Left cardiac atrium (tissue), 4 donors: Measurements from ENCODE around the gene FADS3. TPM values are rescaled to one million over a fixed set of nuclear protein-coding genes. Genes with fewer than 3 reads are reported as not detected.
A peak's percentile ranks its signal among the peaks of the same experiment; 100 is the strongest.
"Not testable (repeated sequence)": the region's sequence is repeated elsewhere in the genome, so short reads cannot be mapped to it uniquely, and the experiment has no call there.

Source experiments
- ATAC-seq, 2 donors: fragments of 200-7000 bp; cut with Tn5 transposase; one replicate each; pipeline ENCODE4 v1.9.1; 2020; ENCODE audit warnings: mild to moderate bottlenecking in 2 of 2, moderate library complexity in 2 of 2
- DNase-seq: peaks from one replicate; pipeline ENCODE4 v3.0.0-alpha.2; 2020
- intact Hi-C, 2 donors: fragments of 100-400 bp; cut with DNase I; formaldehyde crosslinking; loops; one replicate each; pipeline versions ENCODE4 v1.14.1 to v1.15.1; 2022 to 2023
- total RNA-seq, 2 donors: library from RNA; stranded (reverse); fragmentation: NEBNext Ultra II Directional; extraction: Animal tissue kit (Norgen Biotek cat#: 25700); gene quantifications; one replicate each; pipeline ENCODE4 v1.2.1, GENCODE V29; 2021
- donor health status: DM: no; HTN: yes; CAD: no.
- donor health status: DM: no; HTN: yes; CAD: no; lungs with severe emphysema.
- donor health status: DM: yes; HTN: yes; CAD: no.
- donor health status: Dilated cardiomyopathy.

Gene FADS3
- total RNA-seq, 2 donors from 2014 or later: 70.5 to 90.6 TPM

GRCh38 chr11:61885784-61886580, 5.4 kb downstream of the FADS3 start:
- intact Hi-C loops: no loop called here
- DNase-seq: no peak
- ATAC-seq: no peak

DNA sequence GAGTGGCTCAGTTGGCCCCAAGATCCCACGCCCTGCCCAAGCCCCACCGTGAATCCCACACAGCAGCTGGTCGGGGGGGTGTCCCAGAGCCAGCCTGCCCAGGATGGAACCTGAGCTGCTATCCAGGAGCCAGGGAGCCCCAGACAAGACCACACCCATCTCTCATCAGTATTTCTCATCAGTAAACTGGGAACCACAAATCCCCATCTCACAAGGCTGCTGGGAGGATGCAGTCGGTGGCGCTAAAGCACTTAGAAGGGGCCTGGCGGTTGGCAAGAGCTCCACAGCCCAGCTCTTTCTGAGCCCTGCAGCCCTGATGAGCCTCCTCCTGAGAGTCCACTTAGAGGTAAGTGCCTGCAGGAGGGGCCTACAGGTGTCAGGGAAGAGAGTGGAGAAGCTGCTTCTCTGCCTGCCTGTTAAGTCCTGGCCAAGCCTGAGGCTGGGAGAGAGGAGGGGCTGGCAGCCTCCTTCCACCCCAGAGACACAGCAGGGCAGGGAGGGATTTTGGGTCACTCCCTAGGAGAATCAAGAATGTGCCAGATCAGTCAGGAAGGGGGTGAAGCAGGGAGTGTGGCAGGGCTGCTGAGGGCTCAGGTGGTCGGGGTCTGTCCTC, 6.1 kb downstream of the FADS3 start:
- ATAC-seq: no peak
- intact Hi-C loops: no loop called here
- DNase-seq: no peak

DNA sequence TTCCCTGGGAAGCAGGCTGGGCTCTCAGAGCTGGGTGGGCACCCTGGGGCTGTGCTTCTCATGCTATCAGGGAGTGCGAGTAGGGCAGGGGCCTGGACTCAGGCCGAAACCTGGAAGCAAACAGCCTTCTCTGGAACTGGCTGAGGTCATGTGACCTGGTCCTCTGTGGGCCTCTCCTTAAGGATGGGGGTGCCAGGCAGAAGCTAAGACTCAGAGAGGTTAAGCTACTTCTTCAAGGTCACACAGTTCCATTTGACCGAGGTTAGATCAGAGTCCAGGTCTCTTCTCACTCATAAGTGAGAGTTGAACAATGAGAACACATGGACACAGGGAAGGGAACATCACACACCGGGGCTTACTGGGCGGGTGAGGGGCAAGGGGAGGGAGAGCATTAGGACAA, 7.4 kb downstream of the FADS3 start:
- no peak for ATAC-seq
- no peak for DNase-seq
- intact Hi-C loops: no loop called here

- intact Hi-C loops: no loop called here
- DNase-seq (no peak), ATAC-seq (no peak)
Observed at GRCh38 chr11:61883327-61883726, 8.0 kb downstream of the FADS3 start.

- DNase-seq (no peak), ATAC-seq (no peak)
- intact Hi-C loops: no loop called here
Observed at GRCh38 chr11:61882879-61883278, 8.5 kb downstream of the FADS3 start.

- intact Hi-C loops, ATAC-seq, DNase-seq: not testable (repeated sequence)
Observed at GRCh38 chr11:61882267-61882666, 9.1 kb downstream of the FADS3 start.

DNA sequence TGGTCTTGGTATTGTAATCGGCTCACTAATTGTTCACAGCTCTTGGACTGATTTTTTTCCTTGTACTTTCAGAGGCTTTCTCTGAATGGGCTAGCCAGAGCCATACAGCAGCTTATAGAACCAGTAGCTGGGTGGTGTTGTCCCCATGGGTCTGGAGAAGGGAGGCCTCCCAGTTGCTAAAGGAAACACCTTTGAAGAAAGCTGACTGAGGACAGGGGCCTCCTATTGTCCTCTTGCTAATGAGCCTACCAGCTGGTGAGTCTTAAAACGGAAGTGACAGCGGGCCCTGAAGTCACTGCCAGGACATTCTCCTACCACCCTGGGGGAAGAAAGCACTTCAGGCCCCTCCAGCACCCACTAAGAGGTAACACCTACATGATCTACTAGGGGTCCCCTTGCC, 9.9 kb downstream of the FADS3 start:
- DNase-seq (no peak), ATAC-seq (peak in 1 of 2 donors; percentile 38)
- intact Hi-C loops: no loop called here

DNA sequence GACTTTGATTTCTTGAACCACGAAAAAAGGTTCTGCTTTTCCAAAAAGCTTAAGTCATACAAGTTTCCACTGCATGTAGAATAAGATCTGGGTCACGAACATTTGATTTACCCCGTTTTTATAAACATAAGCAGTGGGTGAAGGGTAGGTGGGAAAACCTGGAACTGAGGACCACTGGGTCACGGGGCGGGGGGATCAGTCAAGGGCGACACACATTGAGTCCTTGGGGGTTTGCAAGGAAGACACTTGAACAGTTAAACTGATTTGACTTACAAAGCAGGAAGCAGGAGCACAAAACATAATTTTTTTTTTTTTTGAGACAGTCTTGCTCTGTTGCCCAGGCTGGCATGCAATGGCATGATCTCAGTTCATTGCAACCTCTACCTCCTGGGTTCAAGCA, 10.9 kb downstream of the FADS3 start:
- ATAC-seq (no peak), DNase-seq (no peak)
- intact Hi-C loops: no loop called here

GRCh38 chr11:61880031-61880430, 11.3 kb downstream of the FADS3 start:
- ATAC-seq: no peak
- intact Hi-C loops: no loop called here
- DNase-seq: no peak

DNA sequence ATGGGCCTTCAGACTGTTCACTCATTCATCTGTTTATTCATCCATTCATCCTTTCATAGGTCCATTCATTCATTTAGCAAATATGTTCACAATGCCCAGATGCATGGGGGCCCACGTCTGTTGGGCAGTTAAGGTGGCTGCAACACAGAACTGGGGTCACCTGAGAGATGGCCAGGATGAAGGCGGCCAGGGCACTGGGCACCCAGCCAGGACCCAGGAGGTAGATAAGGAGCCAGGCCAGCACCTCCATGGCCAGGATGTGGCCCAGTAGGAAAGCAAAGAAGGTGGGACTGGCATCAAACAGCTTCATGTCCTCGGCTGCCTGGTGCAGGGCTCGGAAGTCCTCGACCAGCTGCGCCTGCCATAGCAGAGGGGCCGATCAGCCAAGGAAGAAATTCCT, 12.2 kb downstream of the FADS3 start:
- ATAC-seq (no peak), DNase-seq (no peak)
- intact Hi-C loops: no loop called here

DNA sequence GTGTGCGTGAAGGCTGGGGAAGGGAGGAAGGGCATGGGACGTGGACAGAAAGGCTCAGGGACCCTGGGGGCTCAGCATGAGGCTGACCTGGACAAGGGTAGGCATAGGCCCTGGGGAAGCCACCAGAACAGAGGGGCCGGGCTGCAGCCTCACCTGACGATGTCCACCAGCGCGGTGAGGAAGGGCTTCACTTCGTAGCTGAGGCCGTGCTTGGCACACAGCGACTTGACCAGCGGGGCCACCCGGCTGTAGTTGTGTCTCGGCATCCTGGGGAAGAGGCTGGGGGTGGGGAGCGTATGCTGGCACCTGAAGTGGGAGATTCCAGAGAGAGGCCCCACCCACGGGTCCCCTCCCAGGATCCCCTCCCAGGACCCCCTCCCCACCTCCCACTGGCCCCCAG, 15.6 kb downstream of the FADS3 start:
- ATAC-seq (no peak), DNase-seq (no peak)
- intact Hi-C loops: no loop called here

- intact Hi-C loops: no loop called here
- ATAC-seq (no peak), DNase-seq (no peak)
Observed at GRCh38 chr11:61874853-61875252, 16.5 kb downstream of the FADS3 start.

GRCh38 chr11:61874377-61874809, 17.0 kb downstream of the FADS3 start:
- intact Hi-C loops: no loop called here
- DNase-seq (no peak), ATAC-seq (peak; percentile 40)

- intact Hi-C loops: no loop called here
- no peak for DNase-seq
- ATAC-seq: peak; percentile 1 to 28
Observed at GRCh38 chr11:61873588-61874376, 17.6 kb downstream of the FADS3 start.

DNA sequence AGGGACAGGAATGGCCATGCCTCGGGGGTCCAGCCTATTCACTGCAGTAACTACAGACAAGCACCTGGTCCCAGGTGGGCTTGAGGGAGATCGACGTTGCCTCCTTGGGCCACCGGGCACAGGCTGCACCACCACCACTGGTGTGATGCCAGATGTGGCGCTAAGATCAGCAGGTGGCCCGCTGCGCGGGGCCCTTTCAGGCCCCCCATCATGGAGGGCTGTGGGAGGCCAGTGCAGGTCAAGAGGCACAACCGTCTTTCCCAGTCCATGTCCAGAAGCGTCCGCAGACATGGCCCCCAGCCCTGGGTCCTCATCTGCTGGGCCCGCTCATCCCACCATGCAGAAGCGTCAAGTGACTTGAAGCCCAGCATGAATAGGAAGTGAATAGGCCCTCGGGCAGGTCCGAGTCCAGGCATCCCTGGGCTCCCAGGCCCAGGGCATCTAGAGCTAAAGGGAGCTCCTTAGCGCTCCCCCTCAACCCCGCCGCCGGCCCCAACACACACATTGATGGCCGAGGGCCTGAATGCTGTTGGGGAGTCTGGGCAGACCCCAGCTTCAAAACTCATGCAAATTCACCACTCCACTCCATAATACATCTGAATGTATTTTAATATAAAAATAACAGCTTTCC, 18.3 kb downstream of the FADS3 start:
- ATAC-seq (no peak), DNase-seq (no peak)
- intact Hi-C loops: no loop called here

DNA sequence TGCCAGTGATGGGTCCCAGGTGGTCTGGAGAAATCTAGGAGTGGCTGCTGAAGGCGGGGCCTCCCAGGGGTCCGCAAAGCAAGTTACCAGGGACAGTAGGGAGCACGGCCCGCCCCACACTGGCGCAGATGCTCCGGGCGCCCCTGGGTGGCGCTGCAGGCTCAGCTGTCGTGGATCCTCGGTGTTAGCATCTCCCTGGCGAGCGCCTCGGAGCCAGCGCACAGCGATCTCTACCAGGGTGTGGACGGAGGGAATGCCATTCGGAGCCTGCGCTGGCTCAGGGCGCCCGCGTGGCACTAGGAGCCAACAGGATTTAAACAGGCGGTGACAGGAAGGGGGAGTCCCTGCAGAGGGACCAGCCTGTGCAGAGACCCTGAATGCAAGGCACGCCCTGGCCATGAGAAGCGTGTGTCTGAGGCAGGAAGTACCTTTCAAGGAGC, 20.2 kb downstream of the FADS3 start:
- DNase-seq (peak; percentile 86), ATAC-seq (peak; percentile 84 to 88)
- intact Hi-C loops: loop anchor here in 1 of 2 donors (2.0 kb wide), 1 partner anchor 76 kb away; no protein-coding TSS in a partner anchor

GRCh38 chr11:61870541-61871031, 20.8 kb downstream of the FADS3 start:
- no peak for DNase-seq
- no peak for ATAC-seq
- intact Hi-C loops: loop anchor here in 1 of 2 donors (2.0 kb wide), 1 partner anchor 76 kb away; no protein-coding TSS in a partner anchor

DNA sequence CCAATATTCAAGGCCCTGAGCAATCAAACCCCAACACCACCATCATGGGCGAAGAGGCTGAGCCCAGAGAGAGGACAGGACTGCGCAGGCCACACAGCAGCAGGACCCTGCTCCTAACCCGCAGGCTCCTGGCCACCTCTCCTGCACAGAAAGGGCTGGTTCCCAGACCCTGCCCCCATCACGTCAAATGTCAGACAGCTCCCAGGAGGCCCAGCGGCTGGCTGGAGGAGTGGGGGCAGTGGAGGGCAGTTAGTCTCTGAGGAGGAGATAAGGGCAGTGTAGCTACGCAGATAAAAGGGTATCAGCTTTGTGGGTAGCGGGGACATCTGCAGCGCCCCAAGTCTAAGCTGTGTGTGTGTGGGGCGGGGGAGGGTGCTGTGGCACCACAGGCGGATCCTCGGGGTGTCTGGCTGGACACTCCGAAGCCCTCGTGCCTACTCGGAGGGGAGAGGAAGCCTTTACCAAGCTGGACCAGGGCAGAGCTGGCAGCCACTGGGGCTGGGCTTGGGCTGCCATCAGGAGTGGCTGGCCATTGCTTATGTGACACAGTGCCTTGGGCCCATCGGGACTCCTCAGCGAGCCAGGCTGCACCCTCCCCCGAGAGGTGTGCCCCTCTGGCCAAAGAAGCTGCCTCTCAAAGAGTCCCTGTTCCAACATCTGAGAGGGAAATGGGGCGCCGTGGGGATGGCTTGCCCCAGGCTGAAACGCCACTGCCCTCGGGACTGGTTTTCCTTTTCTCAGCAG, 21.5 kb downstream of the FADS3 start:
- no peak for ATAC-seq
- intact Hi-C loops: loop anchor here (2.0 to 10.0 kb wide), 2 partner anchors 65 to 77 kb away; no protein-coding TSS in a partner anchor
- no peak for DNase-seq

- intact Hi-C loops: loop anchor here in 1 of 2 donors (10.0 kb wide), 1 partner anchor 65 kb away; no protein-coding TSS in a partner anchor
- ATAC-seq (no peak), DNase-seq (no peak)
Observed at GRCh38 chr11:61869429-61869707, 22.0 kb downstream of the FADS3 start.
